HEK293 (cell line): ENCODE measurements around the gene TXNRD2.

Experiments used
- KLF1 ChIP-seq: fragments of 450-650 bp; formaldehyde crosslinking; IDR thresholded peaks from 2 replicates; pipeline ENCODE4 v1.5.1; 2016; ENCODE audit warnings: missing biosample characterization, missing genetic modification characterization
- SALL2 ChIP-seq: fragments of 450-650 bp; formaldehyde crosslinking; IDR thresholded peaks from 2 replicates; pipeline ENCODE4 v1.5.0; 2017; ENCODE audit warnings: missing biosample characterization, mild to moderate bottlenecking, missing genetic modification characterization, borderline replicate concordance
- SCRT1 ChIP-seq: fragments of 450-650 bp; formaldehyde crosslinking; IDR thresholded peaks from 2 replicates; pipeline ENCODE4 v1.5.1; 2016; ENCODE audit warnings: missing biosample characterization, missing genetic modification characterization, borderline replicate concordance
- SETDB1 ChIP-seq: IDR thresholded peaks from one replicate; pipeline ENCODE4 v1.6.1; 2017; ENCODE audit warnings: mild to moderate bottlenecking, low read length, moderate library complexity, mixed read lengths; ENCODE audit not compliant: insufficient read length
- WT1 ChIP-seq: fragments of 450-650 bp; formaldehyde crosslinking; IDR thresholded peaks from 2 replicates; pipeline ENCODE4 v1.5.1; 2016; ENCODE audit warnings: missing biosample characterization, missing genetic modification characterization
- ZBTB20 ChIP-seq: fragments of 450-650 bp; formaldehyde crosslinking; IDR thresholded peaks from 2 replicates; pipeline ENCODE4 v1.5.1; 2016; ENCODE audit warnings: missing biosample characterization, missing genetic modification characterization
- ZFP3 ChIP-seq: fragments of 450-650 bp; formaldehyde crosslinking; IDR thresholded peaks from 2 replicates; pipeline ENCODE4 v1.5.1; 2016; ENCODE audit warnings: low read depth, missing biosample characterization, missing genetic modification characterization
- ZNF132 ChIP-seq: fragments of 450-650 bp; formaldehyde crosslinking; IDR thresholded peaks from 2 replicates; pipeline ENCODE4 v1.5.1; 2017; ENCODE audit warnings: missing biosample characterization, missing genetic modification characterization, borderline replicate concordance
- ZNF19 ChIP-seq: fragments of 450-650 bp; formaldehyde crosslinking; IDR thresholded peaks from 2 replicates; pipeline ENCODE4; 2016; ENCODE audit warnings: missing biosample characterization, missing genetic modification characterization, low read depth
- ZNF23 ChIP-seq: fragments of 450-650 bp; formaldehyde crosslinking; IDR thresholded peaks from 2 replicates; pipeline ENCODE4 v1.5.1; 2016; ENCODE audit warnings: missing biosample characterization, missing genetic modification characterization, borderline replicate concordance
- ZNF274 ChIP-seq, 2 experiments: fragments of 200-500 bp in 1 of 2; fragments of 450-650 bp in 1 of 2; sonication (Bioruptor generic) in 1 of 2; formaldehyde crosslinking in 1 of 2; IDR thresholded peaks; 2 replicates each; pipeline versions ENCODE4 v1.5.1 to v1.6.1; 2014 to 2016; ENCODE audit warnings: borderline replicate concordance in 1 of 2, inconsistent platforms in 1 of 2, low read length in 1 of 2, missing biosample characterization in 1 of 2, missing genetic modification characterization in 1 of 2
- ZNF311 ChIP-seq: fragments of 450-650 bp; formaldehyde crosslinking; IDR thresholded peaks from 2 replicates; pipeline ENCODE4 v1.5.1; 2017; ENCODE audit warnings: missing biosample characterization, missing genetic modification characterization, borderline replicate concordance
- ZNF324 ChIP-seq: fragments of 450-650 bp; formaldehyde crosslinking; IDR thresholded peaks from 2 replicates; pipeline ENCODE4 v1.5.1; 2016; ENCODE audit warnings: missing biosample characterization, missing genetic modification characterization
- ZNF394 ChIP-seq: fragments of 450-650 bp; formaldehyde crosslinking; IDR thresholded peaks from 2 replicates; pipeline ENCODE4 v1.5.1; 2016; ENCODE audit warnings: missing biosample characterization, missing genetic modification characterization, mild to moderate bottlenecking, moderate library complexity, borderline replicate concordance
- ZNF426 ChIP-seq: fragments of 450-650 bp; formaldehyde crosslinking; IDR thresholded peaks from 2 replicates; pipeline ENCODE4 v1.5.1; 2017; ENCODE audit warnings: missing biosample characterization, missing genetic modification characterization, mild to moderate bottlenecking, inconsistent platforms, moderate library complexity
- ZNF514 ChIP-seq: fragments of 450-650 bp; formaldehyde crosslinking; IDR thresholded peaks from 2 replicates; pipeline ENCODE4 v1.5.1; 2016; ENCODE audit warnings: missing biosample characterization, missing genetic modification characterization
- ZNF544 ChIP-seq: fragments of 450-650 bp; formaldehyde crosslinking; IDR thresholded peaks from 2 replicates; pipeline ENCODE4 v1.5.0; 2017; ENCODE audit warnings: missing biosample characterization, missing genetic modification characterization
- ZNF549 ChIP-seq: fragments of 450-650 bp; IDR thresholded peaks from 2 replicates; pipeline ENCODE4 v1.5.1; 2018; ENCODE audit warnings: missing biosample characterization, missing genetic modification characterization, mild to moderate bottlenecking, inconsistent platforms, moderate library complexity
- ZNF596 ChIP-seq: fragments of 450-650 bp; IDR thresholded peaks from 2 replicates; pipeline ENCODE4 v1.5.0; 2018; ENCODE audit warnings: missing biosample characterization, mild to moderate bottlenecking, missing genetic modification characterization, moderate library complexity
- ZNF600 ChIP-seq: fragments of 450-650 bp; formaldehyde crosslinking; IDR thresholded peaks from 2 replicates; pipeline ENCODE4 v1.5.1; 2016; ENCODE audit warnings: missing biosample characterization, missing genetic modification characterization
- ZNF623 ChIP-seq: fragments of 450-650 bp; formaldehyde crosslinking; IDR thresholded peaks from 2 replicates; pipeline ENCODE4 v1.5.1; 2016; ENCODE audit warnings: missing biosample characterization, missing genetic modification characterization
- ZNF629 ChIP-seq: fragments of 450-650 bp; formaldehyde crosslinking; IDR thresholded peaks from 2 replicates; pipeline ENCODE4 v1.5.1; 2017; ENCODE audit warnings: missing biosample characterization, missing genetic modification characterization
- ZNF843 ChIP-seq: fragments of 450-650 bp; formaldehyde crosslinking; IDR thresholded peaks from 2 replicates; pipeline ENCODE4 v1.5.1; 2016; ENCODE audit warnings: missing biosample characterization, missing genetic modification characterization
- TF ChIP-seq, protein P1 (sequence below): fragments of 450-650 bp; formaldehyde crosslinking; IDR thresholded peaks from 2 replicates; pipeline ENCODE4 v1.5.1; 2016; ENCODE audit warnings: missing biosample characterization, missing genetic modification characterization
- TF ChIP-seq, protein P2 (sequence below): fragments of 450-650 bp; formaldehyde crosslinking; IDR thresholded peaks from 2 replicates; pipeline ENCODE4 v1.5.1; 2016; ENCODE audit warnings: missing biosample characterization, missing genetic modification characterization
- TF ChIP-seq, protein P3 (sequence below): fragments of 450-650 bp; formaldehyde crosslinking; IDR thresholded peaks from 2 replicates; pipeline ENCODE4 v1.5.1; 2016; ENCODE audit warnings: missing biosample characterization, missing genetic modification characterization
- TF ChIP-seq, protein P4 (sequence below): fragments of 450-650 bp; formaldehyde crosslinking; IDR thresholded peaks from 2 replicates; pipeline ENCODE4 v1.5.1; 2016; ENCODE audit warnings: missing biosample characterization, missing genetic modification characterization
- TF ChIP-seq, protein P5 (sequence below): fragments of 450-650 bp; formaldehyde crosslinking; IDR thresholded peaks from 2 replicates; pipeline ENCODE4 v1.5.1; 2017; ENCODE audit warnings: missing biosample characterization, mild to moderate bottlenecking, missing genetic modification characterization, moderate library complexity
- TF ChIP-seq, protein P6 (sequence below): fragments of 450-650 bp; IDR thresholded peaks from 2 replicates; pipeline ENCODE4 v1.5.1; 2018; ENCODE audit warnings: missing biosample characterization, mild to moderate bottlenecking, missing genetic modification characterization

TXNRD2 gene

DNA sequence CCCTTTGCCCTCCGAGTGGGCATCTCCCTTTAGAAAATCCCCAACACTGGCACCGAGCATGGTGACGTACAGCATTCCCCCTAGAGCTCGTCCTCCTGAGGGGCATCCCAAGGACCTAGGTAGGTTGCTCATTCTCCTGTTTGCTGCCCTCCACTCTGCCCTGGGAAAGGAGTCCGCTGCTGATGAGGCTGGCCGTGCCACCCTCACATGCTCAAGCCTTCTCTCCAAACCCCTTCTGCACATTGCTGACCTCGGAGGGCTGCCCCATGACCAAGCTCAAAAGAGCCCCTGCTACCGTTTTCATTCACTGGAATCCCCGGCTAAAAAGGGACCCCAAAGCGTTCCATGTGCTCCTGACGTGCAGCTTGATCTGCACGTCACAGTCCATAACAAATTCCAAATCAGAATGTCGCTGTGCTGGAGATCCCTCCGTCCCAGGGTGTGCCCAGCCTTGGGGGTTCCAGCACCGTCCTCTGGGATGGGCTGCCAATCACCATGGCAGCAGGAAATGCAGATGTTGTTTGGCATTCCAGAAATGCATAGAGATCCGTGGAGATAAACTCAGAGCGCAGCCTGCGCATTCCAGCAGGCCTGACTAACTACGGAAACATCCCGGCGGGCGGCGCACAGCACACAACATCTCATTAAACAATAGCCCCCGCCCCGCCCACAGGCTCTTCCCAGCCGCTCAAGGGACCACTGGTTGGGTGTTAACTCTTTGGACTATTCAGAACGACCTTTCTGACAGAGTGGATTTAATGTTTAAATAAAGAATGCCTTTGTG is 60.6 kb downstream of the TXNRD2 start (continued):
- TF ChIP-seq, protein P1, sequence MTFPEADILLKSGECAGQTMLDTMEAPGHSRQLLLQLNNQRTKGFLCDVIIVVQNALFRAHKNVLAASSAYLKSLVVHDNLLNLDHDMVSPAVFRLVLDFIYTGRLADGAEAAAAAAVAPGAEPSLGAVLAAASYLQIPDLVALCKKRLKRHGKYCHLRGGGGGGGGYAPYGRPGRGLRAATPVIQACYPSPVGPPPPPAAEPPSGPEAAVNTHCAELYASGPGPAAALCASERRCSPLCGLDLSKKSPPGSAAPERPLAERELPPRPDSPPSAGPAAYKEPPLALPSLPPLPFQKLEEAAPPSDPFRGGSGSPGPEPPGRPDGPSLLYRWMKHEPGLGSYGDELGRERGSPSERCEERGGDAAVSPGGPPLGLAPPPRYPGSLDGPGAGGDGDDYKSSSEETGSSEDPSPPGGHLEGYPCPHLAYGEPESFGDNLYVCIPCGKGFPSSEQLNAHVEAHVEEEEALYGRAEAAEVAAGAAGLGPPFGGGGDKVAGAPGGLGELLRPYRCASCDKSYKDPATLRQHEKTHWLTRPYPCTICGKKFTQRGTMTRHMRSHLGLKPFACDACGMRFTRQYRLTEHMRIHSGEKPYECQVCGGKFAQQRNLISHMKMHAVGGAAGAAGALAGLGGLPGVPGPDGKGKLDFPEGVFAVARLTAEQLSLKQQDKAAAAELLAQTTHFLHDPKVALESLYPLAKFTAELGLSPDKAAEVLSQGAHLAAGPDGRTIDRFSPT (tag by site-specific recombination) = peak; percentile 73
- TF ChIP-seq, protein P2, sequence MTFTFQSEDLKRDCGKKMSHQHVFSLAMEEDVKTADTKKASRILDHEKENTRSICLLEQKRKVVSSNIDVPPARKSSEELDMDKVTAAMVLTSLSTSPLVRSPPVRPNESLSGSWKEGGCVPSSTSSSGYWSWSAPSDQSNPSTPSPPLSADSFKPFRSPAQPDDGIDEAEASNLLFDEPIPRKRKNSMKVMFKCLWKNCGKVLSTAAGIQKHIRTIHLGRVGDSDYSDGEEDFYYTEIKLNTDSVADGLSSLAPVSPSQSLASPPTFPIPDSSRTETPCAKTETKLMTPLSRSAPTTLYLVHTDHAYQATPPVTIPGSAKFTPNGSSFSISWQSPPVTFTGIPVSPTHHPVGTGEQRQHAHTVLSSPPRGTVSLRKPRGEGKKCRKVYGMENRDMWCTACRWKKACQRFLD (tag by site-specific recombination) = no peak
- no peak for TF ChIP-seq SALL2 (tag by site-specific recombination)
- TF ChIP-seq, protein P3, sequence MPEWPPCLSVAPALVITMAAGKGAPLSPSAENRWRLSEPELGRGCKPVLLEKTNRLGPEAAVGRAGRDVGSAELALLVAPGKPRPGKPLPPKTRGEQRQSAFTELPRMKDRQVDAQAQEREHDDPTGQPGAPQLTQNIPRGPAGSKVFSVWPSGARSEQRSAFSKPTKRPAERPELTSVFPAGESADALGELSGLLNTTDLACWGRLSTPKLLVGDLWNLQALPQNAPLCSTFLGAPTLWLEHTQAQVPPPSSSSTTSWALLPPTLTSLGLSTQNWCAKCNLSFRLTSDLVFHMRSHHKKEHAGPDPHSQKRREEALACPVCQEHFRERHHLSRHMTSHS (tag by site-specific recombination) = no peak
- no peak for TF ChIP-seq ZNF23 (tag by site-specific recombination)
- TF ChIP-seq, protein P4, sequence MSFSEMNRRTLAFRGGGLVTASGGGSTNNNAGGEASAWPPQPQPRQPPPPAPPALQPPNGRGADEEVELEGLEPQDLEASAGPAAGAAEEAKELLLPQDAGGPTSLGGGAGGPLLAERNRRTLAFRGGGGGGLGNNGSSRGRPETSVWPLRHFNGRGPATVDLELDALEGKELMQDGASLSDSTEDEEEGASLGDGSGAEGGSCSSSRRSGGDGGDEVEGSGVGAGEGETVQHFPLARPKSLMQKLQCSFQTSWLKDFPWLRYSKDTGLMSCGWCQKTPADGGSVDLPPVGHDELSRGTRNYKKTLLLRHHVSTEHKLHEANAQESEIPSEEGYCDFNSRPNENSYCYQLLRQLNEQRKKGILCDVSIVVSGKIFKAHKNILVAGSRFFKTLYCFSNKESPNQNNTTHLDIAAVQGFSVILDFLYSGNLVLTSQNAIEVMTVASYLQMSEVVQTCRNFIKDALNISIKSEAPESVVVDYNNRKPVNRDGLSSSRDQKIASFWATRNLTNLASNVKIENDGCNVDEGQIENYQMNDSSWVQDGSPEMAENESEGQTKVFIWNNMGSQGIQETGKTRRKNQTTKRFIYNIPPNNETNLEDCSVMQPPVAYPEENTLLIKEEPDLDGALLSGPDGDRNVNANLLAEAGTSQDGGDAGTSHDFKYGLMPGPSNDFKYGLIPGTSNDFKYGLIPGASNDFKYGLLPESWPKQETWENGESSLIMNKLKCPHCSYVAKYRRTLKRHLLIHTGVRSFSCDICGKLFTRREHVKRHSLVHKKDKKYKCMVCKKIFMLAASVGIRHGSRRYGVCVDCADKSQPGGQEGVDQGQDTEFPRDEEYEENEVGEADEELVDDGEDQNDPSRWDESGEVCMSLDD = no peak
- peak; percentile 79 for TF ChIP-seq KLF1 (tag by site-specific recombination)
- no peak for TF ChIP-seq ZNF311 (tag by site-specific recombination)
- peak; percentile 65 for TF ChIP-seq ZNF629 (tag by site-specific recombination)
- TF ChIP-seq ZNF843 (tag by site-specific recombination) = no peak
- TF ChIP-seq ZFP3 (tag by site-specific recombination) = no peak
- no peak for TF ChIP-seq SETDB1
- TF ChIP-seq ZNF623 = no peak
- TF ChIP-seq ZNF426 (tag by site-specific recombination) = no peak
- no peak for TF ChIP-seq ZNF596
- TF ChIP-seq ZNF19 = no peak
- TF ChIP-seq ZNF324 (tag by site-specific recombination) = no peak
- no peak for TF ChIP-seq ZNF514
- TF ChIP-seq, protein P5, sequence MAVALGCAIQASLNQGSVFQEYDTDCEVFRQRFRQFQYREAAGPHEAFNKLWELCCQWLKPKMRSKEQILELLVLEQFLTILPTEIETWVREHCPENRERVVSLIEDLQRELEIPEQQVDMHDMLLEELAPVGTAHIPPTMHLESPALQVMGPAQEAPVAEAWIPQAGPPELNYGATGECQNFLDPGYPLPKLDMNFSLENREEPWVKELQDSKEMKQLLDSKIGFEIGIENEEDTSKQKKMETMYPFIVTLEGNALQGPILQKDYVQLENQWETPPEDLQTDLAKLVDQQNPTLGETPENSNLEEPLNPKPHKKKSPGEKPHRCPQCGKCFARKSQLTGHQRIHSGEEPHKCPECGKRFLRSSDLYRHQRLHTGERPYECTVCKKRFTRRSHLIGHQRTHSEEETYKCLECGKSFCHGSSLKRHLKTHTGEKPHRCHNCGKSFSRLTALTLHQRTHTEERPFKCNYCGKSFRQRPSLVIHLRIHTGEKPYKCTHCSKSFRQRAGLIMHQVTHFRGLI (tag by site-specific recombination) = no peak
- TF ChIP-seq SCRT1 (tag by site-specific recombination) = no peak
- TF ChIP-seq ZNF600 (tag by site-specific recombination) = peak; percentile 98
- no peak for TF ChIP-seq ZNF549
- TF ChIP-seq ZNF544 (tag by site-specific recombination) = no peak
- TF ChIP-seq ZNF132 (tag by site-specific recombination) = no peak
- no peak for TF ChIP-seq ZNF394 (tag by site-specific recombination)
- no peak for TF ChIP-seq ZBTB20
- TF ChIP-seq, protein P6, sequence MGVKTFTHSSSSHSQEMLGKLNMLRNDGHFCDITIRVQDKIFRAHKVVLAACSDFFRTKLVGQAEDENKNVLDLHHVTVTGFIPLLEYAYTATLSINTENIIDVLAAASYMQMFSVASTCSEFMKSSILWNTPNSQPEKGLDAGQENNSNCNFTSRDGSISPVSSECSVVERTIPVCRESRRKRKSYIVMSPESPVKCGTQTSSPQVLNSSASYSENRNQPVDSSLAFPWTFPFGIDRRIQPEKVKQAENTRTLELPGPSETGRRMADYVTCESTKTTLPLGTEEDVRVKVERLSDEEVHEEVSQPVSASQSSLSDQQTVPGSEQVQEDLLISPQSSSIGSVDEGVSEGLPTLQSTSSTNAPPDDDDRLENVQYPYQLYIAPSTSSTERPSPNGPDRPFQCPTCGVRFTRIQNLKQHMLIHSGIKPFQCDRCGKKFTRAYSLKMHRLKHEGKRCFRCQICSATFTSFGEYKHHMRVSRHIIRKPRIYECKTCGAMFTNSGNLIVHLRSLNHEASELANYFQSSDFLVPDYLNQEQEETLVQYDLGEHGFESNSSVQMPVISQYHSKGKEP (tag by site-specific recombination) = peak; percentile 56; the same call in 1 of the 2 replicates
- TF ChIP-seq WT1 (tag by site-specific recombination) = 0 out of 2 replicates have a peak, but pooled peaks have one; percentile 31
- TF ChIP-seq ZNF274 (IDR thresholded peaks at IDR 0.05; ENCODE audit: low read length) = no peak
- no peak for TF ChIP-seq ZNF274 (tag by site-specific recombination; IDR thresholded peaks at IDR 0.05; ENCODE audit: borderline replicate concordance)
